ENCODE results near the gene PLPP4. TPM values are rescaled to one million over a fixed set of nuclear protein-coding genes. Genes with fewer than 3 reads are reported as not detected.

Gene PLPP4
- total and polyA plus RNA-seq, 10 of the 15 experiments (the other 5 are each of a cell fraction or from before 2014, with no cell fraction given), result 0.08 to 3.1 (median 0.26) TPM; not detected in 3

DNA sequence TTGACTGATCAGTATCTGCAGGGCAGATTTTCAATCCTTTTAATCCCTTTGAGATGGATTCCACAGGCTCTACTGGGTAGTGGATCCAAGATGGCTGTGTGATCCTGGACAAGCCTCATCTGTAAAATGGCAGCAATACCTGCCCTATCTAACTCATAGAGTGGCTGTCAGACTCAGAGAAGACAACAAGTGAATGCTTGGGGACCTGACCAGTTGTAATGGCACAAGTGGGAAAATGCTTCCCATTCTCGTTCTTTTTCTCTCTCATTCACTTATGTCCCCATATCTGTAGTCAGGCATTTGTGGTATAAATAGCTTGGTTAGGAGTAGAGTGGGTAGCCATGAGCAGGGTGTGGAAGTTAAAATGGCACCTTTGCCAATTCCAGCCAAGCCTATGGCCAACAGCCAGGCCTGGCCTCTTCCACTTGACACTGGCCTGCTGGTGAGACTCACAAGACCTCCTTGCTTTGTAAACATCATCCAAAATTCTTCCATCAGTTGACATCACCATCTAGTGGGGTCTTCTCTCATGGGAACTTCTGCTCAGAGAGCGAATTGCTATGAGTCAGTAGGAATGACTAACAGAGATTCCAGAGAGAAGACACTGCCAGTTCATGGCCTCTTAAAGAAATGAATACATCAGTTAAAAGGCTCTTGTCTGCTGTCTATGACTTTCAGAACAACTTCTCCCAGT lies 150.1 kb downstream of the PLPP4 start:
- BruUV-seq (replicated peaks), result no TSS peak
- peak overlapping the region; percentile 43; the same call in 1 of the 2 replicates for H3K27ac ChIP-seq (ENCODE audit: control insufficient read depth, insufficient read depth)
- WGBS (ENCODE audit: insufficient coverage, insufficient replicate concordance, low lambda C conversion rate, missing lambda C conversion rate), result 0% methylated on average over 2 of the region's 2 CpGs
- H3K9ac ChIP-seq (ENCODE audit: control insufficient read depth, insufficient read depth, low read length), result no peak overlapping the region
- H4K20me1 ChIP-seq (ENCODE audit: control insufficient read depth, insufficient read depth), result no peaks in the 10 kb centered on the region
- ChIA-PET POLR2A (no interaction called here), SMC1A (ENCODE audit: uncharacterized antibody, unreplicated experiment) (interaction anchor here (1.0 kb wide), 1 partner anchor 184 kb away, joined by 4 read pairs; no protein-coding TSS in a partner anchor), RAD21 (ENCODE audit: unreplicated experiment) (no interaction called here), CTCF (interaction anchor here (1.0 kb wide), 1 partner anchor 180 kb away, joined by 3 read pairs; no protein-coding TSS in a partner anchor)
- H2AFZ ChIP-seq (ENCODE audit: control insufficient read depth, low read depth, low read length), result no peak overlapping the region
- no peak for DNase-seq (ENCODE audit: low read depth, low spot score)
- H3K36me3 ChIP-seq (ENCODE audit: control insufficient read depth in 2 of 2, insufficient read depth in 2 of 2, low read length in 1 of 2), result no peaks in the 10 kb centered on the region
- no peaks in the 10 kb centered on the region for H3K79me2 ChIP-seq (ENCODE audit: control insufficient read depth, insufficient read depth, low read length)
- ATAC-seq, result peak; percentile 9; the same call in 2 of the 3 replicates
- H3K4me3 ChIP-seq, result no peak overlapping the region; the same call in 1 of the 2 replicates
- H3K4me2 ChIP-seq (ENCODE audit: control insufficient read depth, insufficient read depth), result peak overlapping the region; percentile 50
- H3K9me3 ChIP-seq (replicated peaks; ENCODE audit: control insufficient read depth, insufficient read depth, low read length), result peaks cover 12% of the 10 kb centered on the region; the same call in 2 of the 3 replicates
- peaks cover 27% of the 10 kb centered on the region for H3K4me1 ChIP-seq (ENCODE audit: control insufficient read depth, insufficient read depth, low read length)
- FAIRE-seq, result no peak
- H3K27me3 ChIP-seq (replicated peaks in 1 of 2; ENCODE audit: control insufficient read depth in 2 of 2, insufficient read depth in 2 of 2, low read length in 1 of 2), result no peaks in the 10 kb centered on the region
- in situ Hi-C loops (cut with MboI) (no loop called here), intact Hi-C loops (cut with micrococcal nuclease; ENCODE audit: unreplicated experiment) (loop anchor here (5.0 kb wide), 1 partner anchor 185 kb away; no protein-coding TSS in a partner anchor)
- TF ChIP-seq, protein P1, sequence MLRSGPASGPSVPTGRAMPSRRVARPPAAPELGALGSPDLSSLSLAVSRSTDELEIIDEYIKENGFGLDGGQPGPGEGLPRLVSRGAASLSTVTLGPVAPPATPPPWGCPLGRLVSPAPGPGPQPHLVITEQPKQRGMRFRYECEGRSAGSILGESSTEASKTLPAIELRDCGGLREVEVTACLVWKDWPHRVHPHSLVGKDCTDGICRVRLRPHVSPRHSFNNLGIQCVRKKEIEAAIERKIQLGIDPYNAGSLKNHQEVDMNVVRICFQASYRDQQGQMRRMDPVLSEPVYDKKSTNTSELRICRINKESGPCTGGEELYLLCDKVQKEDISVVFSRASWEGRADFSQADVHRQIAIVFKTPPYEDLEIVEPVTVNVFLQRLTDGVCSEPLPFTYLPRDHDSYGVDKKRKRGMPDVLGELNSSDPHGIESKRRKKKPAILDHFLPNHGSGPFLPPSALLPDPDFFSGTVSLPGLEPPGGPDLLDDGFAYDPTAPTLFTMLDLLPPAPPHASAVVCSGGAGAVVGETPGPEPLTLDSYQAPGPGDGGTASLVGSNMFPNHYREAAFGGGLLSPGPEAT (IDR thresholded peaks at IDR 0.05; ENCODE audit: low read depth), result no peak
- TF ChIP-seq KAT2A (conservative IDR thresholded peaks at IDR 0.05; ENCODE audit: control insufficient read depth, low read depth, low read length) (no peak), POU2F2 (IDR thresholded peaks at IDR 0.05; ENCODE audit: borderline replicate concordance, low read depth, low read length) (no peak), KDM1A (IDR thresholded peaks at IDR 0.05; ENCODE audit: borderline replicate concordance) (no peak), MTA2 (IDR thresholded peaks at IDR 0.05; ENCODE audit: low read depth) (no peak)
- TF ChIP-seq, protein P2, sequence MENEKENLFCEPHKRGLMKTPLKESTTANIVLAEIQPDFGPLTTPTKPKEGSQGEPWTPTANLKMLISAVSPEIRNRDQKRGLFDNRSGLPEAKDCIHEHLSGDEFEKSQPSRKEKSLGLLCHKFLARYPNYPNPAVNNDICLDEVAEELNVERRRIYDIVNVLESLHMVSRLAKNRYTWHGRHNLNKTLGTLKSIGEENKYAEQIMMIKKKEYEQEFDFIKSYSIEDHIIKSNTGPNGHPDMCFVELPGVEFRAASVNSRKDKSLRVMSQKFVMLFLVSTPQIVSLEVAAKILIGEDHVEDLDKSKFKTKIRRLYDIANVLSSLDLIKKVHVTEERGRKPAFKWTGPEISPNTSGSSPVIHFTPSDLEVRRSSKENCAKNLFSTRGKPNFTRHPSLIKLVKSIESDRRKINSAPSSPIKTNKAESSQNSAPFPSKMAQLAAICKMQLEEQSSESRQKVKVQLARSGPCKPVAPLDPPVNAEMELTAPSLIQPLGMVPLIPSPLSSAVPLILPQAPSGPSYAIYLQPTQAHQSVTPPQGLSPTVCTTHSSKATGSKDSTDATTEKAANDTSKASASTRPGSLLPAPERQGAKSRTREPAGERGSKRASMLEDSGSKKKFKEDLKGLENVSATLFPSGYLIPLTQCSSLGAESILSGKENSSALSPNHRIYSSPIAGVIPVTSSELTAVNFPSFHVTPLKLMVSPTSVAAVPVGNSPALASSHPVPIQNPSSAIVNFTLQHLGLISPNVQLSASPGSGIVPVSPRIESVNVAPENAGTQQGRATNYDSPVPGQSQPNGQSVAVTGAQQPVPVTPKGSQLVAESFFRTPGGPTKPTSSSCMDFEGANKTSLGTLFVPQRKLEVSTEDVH (IDR thresholded peaks at IDR 0.05; ENCODE audit: low read depth, partially characterized antibody), result no peak
- TF ChIP-seq, protein P3, sequence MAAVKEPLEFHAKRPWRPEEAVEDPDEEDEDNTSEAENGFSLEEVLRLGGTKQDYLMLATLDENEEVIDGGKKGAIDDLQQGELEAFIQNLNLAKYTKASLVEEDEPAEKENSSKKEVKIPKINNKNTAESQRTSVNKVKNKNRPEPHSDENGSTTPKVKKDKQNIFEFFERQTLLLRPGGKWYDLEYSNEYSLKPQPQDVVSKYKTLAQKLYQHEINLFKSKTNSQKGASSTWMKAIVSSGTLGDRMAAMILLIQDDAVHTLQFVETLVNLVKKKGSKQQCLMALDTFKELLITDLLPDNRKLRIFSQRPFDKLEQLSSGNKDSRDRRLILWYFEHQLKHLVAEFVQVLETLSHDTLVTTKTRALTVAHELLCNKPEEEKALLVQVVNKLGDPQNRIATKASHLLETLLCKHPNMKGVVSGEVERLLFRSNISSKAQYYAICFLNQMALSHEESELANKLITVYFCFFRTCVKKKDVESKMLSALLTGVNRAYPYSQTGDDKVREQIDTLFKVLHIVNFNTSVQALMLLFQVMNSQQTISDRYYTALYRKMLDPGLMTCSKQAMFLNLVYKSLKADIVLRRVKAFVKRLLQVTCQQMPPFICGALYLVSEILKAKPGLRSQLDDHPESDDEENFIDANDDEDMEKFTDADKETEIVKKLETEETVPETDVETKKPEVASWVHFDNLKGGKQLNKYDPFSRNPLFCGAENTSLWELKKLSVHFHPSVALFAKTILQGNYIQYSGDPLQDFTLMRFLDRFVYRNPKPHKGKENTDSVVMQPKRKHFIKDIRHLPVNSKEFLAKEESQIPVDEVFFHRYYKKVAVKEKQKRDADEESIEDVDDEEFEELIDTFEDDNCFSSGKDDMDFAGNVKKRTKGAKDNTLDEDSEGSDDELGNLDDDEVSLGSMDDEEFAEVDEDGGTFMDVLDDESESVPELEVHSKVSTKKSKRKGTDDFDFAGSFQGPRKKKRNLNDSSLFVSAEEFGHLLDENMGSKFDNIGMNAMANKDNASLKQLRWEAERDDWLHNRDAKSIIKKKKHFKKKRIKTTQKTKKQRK (IDR thresholded peaks at IDR 0.05; ENCODE audit: low read depth, low read length), result no peak
- TF ChIP-seq, protein P4, sequence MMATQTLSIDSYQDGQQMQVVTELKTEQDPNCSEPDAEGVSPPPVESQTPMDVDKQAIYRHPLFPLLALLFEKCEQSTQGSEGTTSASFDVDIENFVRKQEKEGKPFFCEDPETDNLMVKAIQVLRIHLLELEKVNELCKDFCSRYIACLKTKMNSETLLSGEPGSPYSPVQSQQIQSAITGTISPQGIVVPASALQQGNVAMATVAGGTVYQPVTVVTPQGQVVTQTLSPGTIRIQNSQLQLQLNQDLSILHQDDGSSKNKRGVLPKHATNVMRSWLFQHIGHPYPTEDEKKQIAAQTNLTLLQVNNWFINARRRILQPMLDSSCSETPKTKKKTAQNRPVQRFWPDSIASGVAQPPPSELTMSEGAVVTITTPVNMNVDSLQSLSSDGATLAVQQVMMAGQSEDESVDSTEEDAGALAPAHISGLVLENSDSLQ (IDR thresholded peaks at IDR 0.05), result no peak

Data from GM12878 (cell line).